ENCODE results near the gene ARHGAP30.
A peak's percentile ranks its signal among the peaks of the same experiment; 100 is the strongest.

The ARHGAP30 gene

GRCh38 chr1:160999376-160999775, 70.3 kb downstream of the ARHGAP30 start:
- Histone ChIP-seq H3K79me2 (ENCODE audit: insufficient read depth, low read depth) (no peaks in the 10 kb centered on the region), H3K36me3 (ENCODE audit: insufficient read depth) (no peaks in the 10 kb centered on the region), H3K27me3 (ENCODE audit: insufficient read depth, low read depth) (no peaks in the 10 kb centered on the region), H3K9ac (no peak overlapping the region), H3K27ac (no peak overlapping the region), H2AFZ (ENCODE audit: low read depth) (no peak overlapping the region), H3K4me2 (no peak overlapping the region), H4K20me1 (ENCODE audit: insufficient read depth) (no peaks in the 10 kb centered on the region), H3K4me1 (ENCODE audit: low read depth, poor library complexity, severe bottlenecking) (peaks cover 6% of the 10 kb centered on the region), H3K4me3 (IDR thresholded peaks at IDR 0.05; ENCODE audit: insufficient read depth, low read depth, low read length) (no peak overlapping the region)
- TF ChIP-seq CTCF (conservative IDR thresholded peaks at IDR 0.05; ENCODE audit: low read depth, low read length), result no peak

- peak; percentile 87 for TF ChIP-seq CTCF (conservative IDR thresholded peaks at IDR 0.05; ENCODE audit: low read depth, low read length)
- Histone ChIP-seq H3K4me1 (ENCODE audit: low read depth, poor library complexity, severe bottlenecking) (peaks cover 6% of the 10 kb centered on the region), H3K79me2 (ENCODE audit: insufficient read depth, low read depth) (no peaks in the 10 kb centered on the region), H3K36me3 (ENCODE audit: insufficient read depth) (no peaks in the 10 kb centered on the region), H3K9ac (no peak overlapping the region), H3K27ac (no peak overlapping the region), H2AFZ (ENCODE audit: low read depth) (peak overlapping the region; percentile 31; the same call in 1 of the 2 replicates), H4K20me1 (ENCODE audit: insufficient read depth) (no peaks in the 10 kb centered on the region), H3K4me2 (no peak overlapping the region), H3K4me3 (IDR thresholded peaks at IDR 0.05; ENCODE audit: insufficient read depth, low read depth, low read length) (no peak overlapping the region), H3K27me3 (ENCODE audit: insufficient read depth, low read depth) (no peaks in the 10 kb centered on the region)
These were observed 72.2 kb downstream of the ARHGAP30 start for GRCh38 chr1:160997323-160998038.
